SK-N-SH (cell line): Measurements from ENCODE around the gene TM4SF4.

Experiments
- EP300 ChIP-seq, 2 experiments: IDR thresholded peaks; 2 replicates each; pipeline versions ENCODE4 v1.4.0 to v1.6.1; 2012; ENCODE audit warnings: borderline replicate concordance in 1 of 2, low read depth in 1 of 2, low read length in 1 of 2
- EZH2phosphoT487 ChIP-seq: fragments of 200-600 bp; sonication (generic); IDR thresholded peaks from 2 replicates; pipeline ENCODE4 v1.6.1; 2017; ENCODE audit warnings: low read depth, mixed run types, mild to moderate bottlenecking, antibody characterized with exemption, moderate library complexity, borderline replicate concordance
- FOXM1 ChIP-seq: IDR thresholded peaks from 2 replicates; pipeline ENCODE4 v1.4.0; 2012; ENCODE audit warnings: low read depth, mild to moderate bottlenecking
- GATA2 ChIP-seq: sonication (generic); formaldehyde crosslinking; IDR thresholded peaks from 2 replicates; pipeline ENCODE4 v1.5.0; 2020; ENCODE audit warnings: mild to moderate bottlenecking, missing genetic modification reagents
- JUND ChIP-seq: IDR thresholded peaks from 2 replicates; pipeline ENCODE4 v1.4.0; 2012
- MEF2A ChIP-seq: IDR thresholded peaks from 2 replicates; pipeline ENCODE4 v1.4.0; 2012; ENCODE audit warnings: low read depth, borderline replicate concordance
- POLR2AphosphoS5 ChIP-seq: IDR thresholded peaks from 2 replicates; pipeline ENCODE4 v1.6.1; 2012; ENCODE audit warnings: low read depth, low read length
- RCOR1 ChIP-seq: fragments of 150-350 bp; IDR thresholded peaks from 2 replicates; pipeline ENCODE4 v1.6.1; 2017; ENCODE audit warnings: antibody characterized with exemption, low read length
- SIN3A ChIP-seq: IDR thresholded peaks from 2 replicates; pipeline ENCODE4 v1.6.1; 2012; ENCODE audit warnings: low read depth, mild to moderate bottlenecking, low read length, moderate library complexity, borderline replicate concordance
- SMC3 ChIP-seq: IDR thresholded peaks from 2 replicates; pipeline ENCODE4 v1.6.1; 2012; ENCODE audit warnings: low read depth, low read length, improper control_type of control experiment
- TAF1 ChIP-seq: IDR thresholded peaks from 2 replicates; pipeline ENCODE4 v1.6.1; 2012; ENCODE audit warnings: low read depth, mild to moderate bottlenecking, low read length, moderate library complexity, borderline replicate concordance
- YY1 ChIP-seq: IDR thresholded peaks from 2 replicates; pipeline ENCODE4 v1.4.0; 2012; ENCODE audit warnings: low read depth, mild to moderate bottlenecking
- TF ChIP-seq, protein P1 (sequence below): fragments of 200-600 bp; sonication (generic); IDR thresholded peaks from 2 replicates; pipeline ENCODE4 v1.6.1; 2017; ENCODE audit warnings: antibody characterized with exemption, mild to moderate bottlenecking, moderate library complexity
- TF ChIP-seq, protein P2 (sequence below): IDR thresholded peaks from 2 replicates; pipeline ENCODE4; 2012

DNA sequence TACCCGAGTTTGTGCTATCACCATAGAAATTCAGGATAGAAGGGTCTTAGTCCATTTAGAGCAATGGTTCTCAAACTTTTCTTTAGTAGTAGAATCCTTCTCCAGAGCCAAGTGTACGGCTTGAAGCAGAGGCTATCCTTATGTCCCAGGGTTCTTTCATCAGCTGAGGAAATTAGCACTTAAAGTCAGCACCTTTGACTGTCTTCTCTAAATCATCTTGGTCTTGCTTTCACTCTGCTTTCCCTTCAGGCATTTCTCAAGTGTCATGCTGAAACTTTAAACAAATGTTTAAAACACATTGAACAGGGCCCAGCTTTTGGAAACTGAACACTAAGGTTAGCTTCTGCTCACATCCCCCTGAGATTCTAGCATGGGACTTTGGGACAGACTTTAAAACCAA, 78.2 kb downstream of the TM4SF4 start:
- TF ChIP-seq SIN3A (no peak), SMC3 (no peak), POLR2AphosphoS5 (no peak), EP300 (IDR thresholded peaks at IDR 0.05; ENCODE audit: borderline replicate concordance in 1 of 2, low read depth in 1 of 2, low read length in 1 of 2) (no peak), MEF2A (no peak), EZH2phosphoT487 (no peak), GATA2 (no peak), YY1 (no peak), FOXM1 (no peak), TAF1 (no peak), RCOR1 (no peak), JUND (no peak)
- TF ChIP-seq, protein P1, sequence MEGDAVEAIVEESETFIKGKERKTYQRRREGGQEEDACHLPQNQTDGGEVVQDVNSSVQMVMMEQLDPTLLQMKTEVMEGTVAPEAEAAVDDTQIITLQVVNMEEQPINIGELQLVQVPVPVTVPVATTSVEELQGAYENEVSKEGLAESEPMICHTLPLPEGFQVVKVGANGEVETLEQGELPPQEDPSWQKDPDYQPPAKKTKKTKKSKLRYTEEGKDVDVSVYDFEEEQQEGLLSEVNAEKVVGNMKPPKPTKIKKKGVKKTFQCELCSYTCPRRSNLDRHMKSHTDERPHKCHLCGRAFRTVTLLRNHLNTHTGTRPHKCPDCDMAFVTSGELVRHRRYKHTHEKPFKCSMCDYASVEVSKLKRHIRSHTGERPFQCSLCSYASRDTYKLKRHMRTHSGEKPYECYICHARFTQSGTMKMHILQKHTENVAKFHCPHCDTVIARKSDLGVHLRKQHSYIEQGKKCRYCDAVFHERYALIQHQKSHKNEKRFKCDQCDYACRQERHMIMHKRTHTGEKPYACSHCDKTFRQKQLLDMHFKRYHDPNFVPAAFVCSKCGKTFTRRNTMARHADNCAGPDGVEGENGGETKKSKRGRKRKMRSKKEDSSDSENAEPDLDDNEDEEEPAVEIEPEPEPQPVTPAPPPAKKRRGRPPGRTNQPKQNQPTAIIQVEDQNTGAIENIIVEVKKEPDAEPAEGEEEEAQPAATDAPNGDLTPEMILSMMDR = no peak
- TF ChIP-seq, protein P2, sequence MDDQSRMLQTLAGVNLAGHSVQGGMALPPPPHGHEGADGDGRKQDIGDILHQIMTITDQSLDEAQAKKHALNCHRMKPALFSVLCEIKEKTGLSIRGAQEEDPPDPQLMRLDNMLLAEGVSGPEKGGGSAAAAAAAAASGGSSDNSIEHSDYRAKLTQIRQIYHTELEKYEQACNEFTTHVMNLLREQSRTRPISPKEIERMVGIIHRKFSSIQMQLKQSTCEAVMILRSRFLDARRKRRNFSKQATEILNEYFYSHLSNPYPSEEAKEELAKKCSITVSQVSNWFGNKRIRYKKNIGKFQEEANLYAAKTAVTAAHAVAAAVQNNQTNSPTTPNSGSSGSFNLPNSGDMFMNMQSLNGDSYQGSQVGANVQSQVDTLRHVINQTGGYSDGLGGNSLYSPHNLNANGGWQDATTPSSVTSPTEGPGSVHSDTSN = no peak
